HL-60 (cell line): Measurements from ENCODE around the gene PCYT1B.

ENCODE experiments used
- POLR2AphosphoS5 ChIP-seq: IDR thresholded peaks from 2 replicates; pipeline ENCODE4 v1.6.1; 2012; ENCODE audit warnings: low read depth
- SPI1 ChIP-seq: IDR thresholded peaks from 2 replicates; pipeline ENCODE4 v1.6.1; 2012; ENCODE audit warnings: low read depth, mild to moderate bottlenecking, borderline replicate concordance
- TF ChIP-seq, protein P1 (sequence below): IDR thresholded peaks from one replicate; pipeline ENCODE4 v1.5.1; 2011; ENCODE audit warnings: low read length, control low read depth, inconsistent platforms; ENCODE audit not compliant: insufficient read depth
- TF ChIP-seq, protein P2 (sequence below): IDR thresholded peaks from 2 replicates; pipeline ENCODE4 v1.6.1; 2012; ENCODE audit warnings: low read depth; ENCODE audit not compliant: insufficient replicate concordance

DNA sequence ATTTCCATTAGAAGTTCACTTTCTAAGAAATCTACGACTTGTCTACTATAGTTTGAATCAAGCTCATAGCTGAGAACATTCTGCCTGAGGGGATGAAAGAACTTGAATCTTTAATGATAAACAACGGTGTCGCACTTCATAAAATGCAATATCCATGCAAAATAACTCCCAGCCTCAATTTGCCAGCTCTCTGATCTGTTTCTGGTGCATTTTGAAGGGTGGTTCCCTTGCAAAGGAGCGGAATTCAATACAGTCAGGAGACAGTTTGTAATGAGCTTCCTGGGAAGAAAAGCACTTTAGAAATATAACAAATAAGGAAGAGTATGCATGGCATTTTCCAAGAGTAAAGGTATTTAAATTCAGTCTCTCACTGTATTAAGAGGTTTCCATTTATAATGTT, 80.0 kb downstream of the PCYT1B start:
- TF ChIP-seq, protein P1, sequence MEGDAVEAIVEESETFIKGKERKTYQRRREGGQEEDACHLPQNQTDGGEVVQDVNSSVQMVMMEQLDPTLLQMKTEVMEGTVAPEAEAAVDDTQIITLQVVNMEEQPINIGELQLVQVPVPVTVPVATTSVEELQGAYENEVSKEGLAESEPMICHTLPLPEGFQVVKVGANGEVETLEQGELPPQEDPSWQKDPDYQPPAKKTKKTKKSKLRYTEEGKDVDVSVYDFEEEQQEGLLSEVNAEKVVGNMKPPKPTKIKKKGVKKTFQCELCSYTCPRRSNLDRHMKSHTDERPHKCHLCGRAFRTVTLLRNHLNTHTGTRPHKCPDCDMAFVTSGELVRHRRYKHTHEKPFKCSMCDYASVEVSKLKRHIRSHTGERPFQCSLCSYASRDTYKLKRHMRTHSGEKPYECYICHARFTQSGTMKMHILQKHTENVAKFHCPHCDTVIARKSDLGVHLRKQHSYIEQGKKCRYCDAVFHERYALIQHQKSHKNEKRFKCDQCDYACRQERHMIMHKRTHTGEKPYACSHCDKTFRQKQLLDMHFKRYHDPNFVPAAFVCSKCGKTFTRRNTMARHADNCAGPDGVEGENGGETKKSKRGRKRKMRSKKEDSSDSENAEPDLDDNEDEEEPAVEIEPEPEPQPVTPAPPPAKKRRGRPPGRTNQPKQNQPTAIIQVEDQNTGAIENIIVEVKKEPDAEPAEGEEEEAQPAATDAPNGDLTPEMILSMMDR: no peak
- TF ChIP-seq, protein P2, sequence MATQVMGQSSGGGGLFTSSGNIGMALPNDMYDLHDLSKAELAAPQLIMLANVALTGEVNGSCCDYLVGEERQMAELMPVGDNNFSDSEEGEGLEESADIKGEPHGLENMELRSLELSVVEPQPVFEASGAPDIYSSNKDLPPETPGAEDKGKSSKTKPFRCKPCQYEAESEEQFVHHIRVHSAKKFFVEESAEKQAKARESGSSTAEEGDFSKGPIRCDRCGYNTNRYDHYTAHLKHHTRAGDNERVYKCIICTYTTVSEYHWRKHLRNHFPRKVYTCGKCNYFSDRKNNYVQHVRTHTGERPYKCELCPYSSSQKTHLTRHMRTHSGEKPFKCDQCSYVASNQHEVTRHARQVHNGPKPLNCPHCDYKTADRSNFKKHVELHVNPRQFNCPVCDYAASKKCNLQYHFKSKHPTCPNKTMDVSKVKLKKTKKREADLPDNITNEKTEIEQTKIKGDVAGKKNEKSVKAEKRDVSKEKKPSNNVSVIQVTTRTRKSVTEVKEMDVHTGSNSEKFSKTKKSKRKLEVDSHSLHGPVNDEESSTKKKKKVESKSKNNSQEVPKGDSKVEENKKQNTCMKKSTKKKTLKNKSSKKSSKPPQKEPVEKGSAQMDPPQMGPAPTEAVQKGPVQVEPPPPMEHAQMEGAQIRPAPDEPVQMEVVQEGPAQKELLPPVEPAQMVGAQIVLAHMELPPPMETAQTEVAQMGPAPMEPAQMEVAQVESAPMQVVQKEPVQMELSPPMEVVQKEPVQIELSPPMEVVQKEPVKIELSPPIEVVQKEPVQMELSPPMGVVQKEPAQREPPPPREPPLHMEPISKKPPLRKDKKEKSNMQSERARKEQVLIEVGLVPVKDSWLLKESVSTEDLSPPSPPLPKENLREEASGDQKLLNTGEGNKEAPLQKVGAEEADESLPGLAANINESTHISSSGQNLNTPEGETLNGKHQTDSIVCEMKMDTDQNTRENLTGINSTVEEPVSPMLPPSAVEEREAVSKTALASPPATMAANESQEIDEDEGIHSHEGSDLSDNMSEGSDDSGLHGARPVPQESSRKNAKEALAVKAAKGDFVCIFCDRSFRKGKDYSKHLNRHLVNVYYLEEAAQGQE: no peak
- TF ChIP-seq SPI1 (no peak), POLR2AphosphoS5 (no peak)
